NCI-H774 (cell line): ENCODE data around the gene SMIM41.
A peak's percentile ranks its signal among the peaks of the same experiment; 100 is the strongest.

Experiments used
- DNase-seq: peaks from one replicate; lab custom pipeline; 2025; lab: John Stamatoyannopoulos, UW

SMIM41 gene

GRCh38 chr12:52050758-52051541 lies 28.6 kb upstream of the SMIM41 start, which contains the start of gene NR4A1:
NR4A1 (plus strand) TSS chr12:52051442; CDS start chr12:52054329, 2,887 bp downstream.
- peak; percentile 87 for DNase-seq

- DNase-seq: no peak
These were observed 26.9 kb upstream of the SMIM41 start for GRCh38 chr12:52052468-52053186.

- DNase-seq: no peak
These were observed 25.8 kb upstream of the SMIM41 start for GRCh38 chr12:52053536-52054209.

GRCh38 chr12:52054231-52054832 lies 25.2 kb upstream of the SMIM41 start:
- no peak for DNase-seq

GRCh38 chr12:52054833-52055730 lies 24.4 kb upstream of the SMIM41 start:
- no peak for DNase-seq

- no peak for DNase-seq
These were observed 23.5 kb upstream of the SMIM41 start for GRCh38 chr12:52055731-52056711.

- DNase-seq: no peak
These were observed 22.5 kb upstream of the SMIM41 start for GRCh38 chr12:52056801-52057637.

GRCh38 chr12:52057638-52058576 lies 21.6 kb upstream of the SMIM41 start:
- no peak for DNase-seq

- no peak for DNase-seq
These were observed 20.7 kb upstream of the SMIM41 start for GRCh38 chr12:52058631-52059361.

GRCh38 chr12:52059582-52060497 lies 19.7 kb upstream of the SMIM41 start:
- DNase-seq: no peak

- DNase-seq: no peak
These were observed 18.9 kb upstream of the SMIM41 start for GRCh38 chr12:52060498-52061177.

- DNase-seq: no peak
These were observed 17.9 kb upstream of the SMIM41 start for GRCh38 chr12:52061470-52062166.

- no peak for DNase-seq
These were observed 17.1 kb upstream of the SMIM41 start for GRCh38 chr12:52062167-52063081.
